Stimulated activated CD4-positive, alpha-beta T cell treated with anti-CD3 and anti-CD28 coated beads, TNF-alpha, amount 100 ng/mL, for 24 hours (primary cell): ENCODE data around the gene SERINC1.
A peak's percentile ranks its signal among the peaks of the same experiment; 100 is the strongest.

Experiments
- DNase-seq, 3 experiments: peaks; one replicate each; pipeline ENCODE4 v3.0.0-alpha.2; 2020; ENCODE audit warnings: low read depth in 3 of 3

The SERINC1 gene

GRCh38 chr6:122432816-122433215, 38.8 kb downstream of the SERINC1 start:
- DNase-seq, result no peak

GRCh38 chr6:122431780-122432179, 39.8 kb downstream of the SERINC1 start:
- no peak for DNase-seq

GRCh38 chr6:122429323-122429722, 42.3 kb downstream of the SERINC1 start:
- no peak for DNase-seq

- DNase-seq, result no peak
Observed at GRCh38 chr6:122428781-122429180, 42.8 kb downstream of the SERINC1 start.

- no peak for DNase-seq
Observed at GRCh38 chr6:122426597-122426996, 45.0 kb downstream of the SERINC1 start.

GRCh38 chr6:122423734-122424133, 47.9 kb downstream of the SERINC1 start:
- DNase-seq, result no peak

GRCh38 chr6:122422614-122423267, 48.9 kb downstream of the SERINC1 start:
- DNase-seq, result no peak

GRCh38 chr6:122422003-122422402, 49.6 kb downstream of the SERINC1 start:
- no peak for DNase-seq

- DNase-seq, result no peak
Observed at GRCh38 chr6:122416825-122417224, 54.8 kb downstream of the SERINC1 start.

- DNase-seq, result no peak
Observed at GRCh38 chr6:122412001-122412400, 59.6 kb downstream of the SERINC1 start.

- no peak for DNase-seq
Observed at GRCh38 chr6:122408702-122409458, 62.7 kb downstream of the SERINC1 start.

- no peak for DNase-seq
Observed at GRCh38 chr6:122408240-122408639, 63.4 kb downstream of the SERINC1 start.

GRCh38 chr6:122407712-122408111, 63.9 kb downstream of the SERINC1 start:
- DNase-seq, result no peak

GRCh38 chr6:122406187-122406586, 65.4 kb downstream of the SERINC1 start:
- no peak for DNase-seq

GRCh38 chr6:122405417-122405816, 66.2 kb downstream of the SERINC1 start:
- DNase-seq, result no peak

- DNase-seq, result no peak
Observed at GRCh38 chr6:122404444-122404843, 67.2 kb downstream of the SERINC1 start.

- DNase-seq, result no peak
Observed at GRCh38 chr6:122401104-122401503, 70.5 kb downstream of the SERINC1 start.

GRCh38 chr6:122400462-122401089, 71.0 kb downstream of the SERINC1 start:
- DNase-seq, result no peak

GRCh38 chr6:122400121-122400450, 71.5 kb downstream of the SERINC1 start:
- DNase-seq, result no peak

GRCh38 chr6:122399348-122400120, 72.1 kb downstream of the SERINC1 start, which contains the start of gene HSF2:
Gene HSF2, plus strand, starts transcription at chr6:122399652. Its CDS starts 86 bp downstream, at chr6:122399738.
- peak; percentile 86 to 92 (median 88) for DNase-seq

- DNase-seq, result no peak
Observed at GRCh38 chr6:122399055-122399347, 72.6 kb downstream of the SERINC1 start.

- DNase-seq, result no peak
Observed at GRCh38 chr6:122394016-122394415, 77.6 kb downstream of the SERINC1 start.
